SU-DHL-6 (cell line): Measurements from ENCODE around the gene UBE2R2.
"Not testable (repeated sequence)": the region's sequence is repeated elsewhere in the genome, so short reads cannot be mapped to it uniquely, and the experiment has no call there.

Experiments
- H2AFZ ChIP-seq: fragments of 200-600 bp; sonication (generic); 2 replicates; pipeline ENCODE4 v1.6.1; 2014; ENCODE audit warnings: low read depth, mild to moderate bottlenecking, moderate library complexity, mixed read lengths, antibody characterized with exemption, low read length; ENCODE audit not compliant: severe bottlenecking
- H3F3A ChIP-seq: fragments of 200-600 bp; shearing (Covaris generic); 2 replicates; pipeline ENCODE4 v1.6.0; 2016; ENCODE audit warnings: antibody characterized with exemption, mild to moderate bottlenecking; ENCODE audit not compliant: insufficient read depth
- H3K27ac ChIP-seq: fragments of 200-600 bp; sonication (generic); 2 replicates; pipeline ENCODE4 v1.5.1; 2016; ENCODE audit warnings: low read depth, mild to moderate bottlenecking, low read length, moderate library complexity, mixed read lengths
- H3K27me3 ChIP-seq: fragments of 200-600 bp; sonication (generic), shearing (Covaris generic); 2 replicates; pipeline ENCODE4 v1.6.0; 2014; ENCODE audit warnings: mild to moderate bottlenecking, low read length
- H3K36me3 ChIP-seq: fragments of 200-600 bp; sonication (generic); 2 replicates; pipeline ENCODE4 v1.6.1; 2014; ENCODE audit warnings: mild to moderate bottlenecking, low read length, mixed read lengths
- H3K4me2 ChIP-seq: fragments of 300-600, 200-600 bp; shearing (Covaris generic), sonication (generic); 2 replicates; pipeline ENCODE4 v1.6.0; 2014; ENCODE audit warnings: low read length, low read depth, mild to moderate bottlenecking; ENCODE audit not compliant: poor library complexity, severe bottlenecking
- H3K4me3 ChIP-seq: fragments of 200-600 bp; sonication (generic); 2 replicates; pipeline ENCODE4 v1.5.1; 2014; ENCODE audit warnings: antibody characterized with exemption, low read length, mild to moderate bottlenecking, mixed read lengths; ENCODE audit not compliant: insufficient read depth, poor library complexity, severe bottlenecking
- H3K79me2 ChIP-seq: fragments of 200-600 bp; sonication (generic); 2 replicates; pipeline ENCODE4 v1.6.1; 2014; ENCODE audit warnings: mild to moderate bottlenecking, low read length, moderate library complexity; ENCODE audit not compliant: insufficient read depth
- H3K9ac ChIP-seq: fragments of 200-600 bp; sonication (generic); 2 replicates; pipeline ENCODE4 v1.7.0; 2014; ENCODE audit warnings: mild to moderate bottlenecking, low read length
- H3K9me2 ChIP-seq: fragments of 200-600 bp; sonication (generic); replicated peaks from 2 replicates; pipeline ENCODE4 v1.6.1; 2014; ENCODE audit warnings: low read length; ENCODE audit not compliant: insufficient read depth
- H3K9me3 ChIP-seq: fragments of 200-600 bp; sonication (generic); 2 replicates; pipeline ENCODE4 v1.6.1; 2014; ENCODE audit warnings: low read length, mixed read lengths; ENCODE audit not compliant: insufficient read depth
- H4K20me1 ChIP-seq: fragments of 200-600 bp; sonication (generic); 2 replicates; pipeline ENCODE4 v1.6.1; 2014; ENCODE audit warnings: low read depth, mild to moderate bottlenecking, antibody characterized with exemption, low read length, moderate library complexity, mixed read lengths
- EZH2phosphoT487 ChIP-seq: fragments of 200-600 bp; sonication (generic), shearing (Covaris generic); conservative IDR thresholded peaks from 2 replicates; pipeline ENCODE4 v1.6.1; 2018; ENCODE audit warnings: mild to moderate bottlenecking, antibody characterized with exemption, low read length, moderate library complexity, mixed read lengths
- TF ChIP-seq, protein P1 (sequence below): fragments of 200-600 bp; sonication (generic); IDR thresholded peaks from one replicate; pipeline ENCODE4 v1.5.1; 2017; ENCODE audit warnings: antibody characterized with exemption, mild to moderate bottlenecking, low read length, moderate library complexity; ENCODE audit not compliant: insufficient read depth, poor library complexity, severe bottlenecking

The UBE2R2 gene

DNA sequence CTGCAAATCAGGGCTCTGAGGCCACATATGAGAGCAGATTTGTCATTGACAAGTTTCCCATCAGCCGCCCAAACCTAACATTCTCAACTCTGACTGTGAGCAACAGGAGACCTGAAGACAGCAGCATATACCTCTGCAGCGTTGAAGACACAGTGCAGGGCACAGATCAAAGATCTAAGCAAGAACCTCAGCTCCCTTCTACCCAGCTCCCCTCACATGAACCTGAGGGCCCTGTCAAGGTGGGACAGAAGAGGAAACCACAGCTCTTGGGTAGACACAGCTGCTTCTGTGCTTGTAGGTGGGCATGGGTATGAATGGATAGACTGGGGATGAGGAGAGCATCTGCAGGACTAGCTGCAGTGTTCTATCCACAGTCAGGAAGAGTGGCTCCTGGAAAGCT, 30.3 kb upstream of the UBE2R2 start:
- Histone ChIP-seq H2AFZ (no peak overlapping the region), H4K20me1 (no peaks in the 10 kb centered on the region), H3K9ac (no peak overlapping the region), H3K36me3 (no peaks in the 10 kb centered on the region), H3K27me3 (no peaks in the 10 kb centered on the region), H3F3A (0 out of 2 replicates have a peak, but pooled peaks cover 6% of the 10 kb centered on the region), H3K4me2 (no peak overlapping the region), H3K9me2 (no peaks in the 10 kb centered on the region), H3K27ac (no peak overlapping the region), H3K4me3 (no peak overlapping the region), H3K9me3 (no peaks in the 10 kb centered on the region), H3K79me2 (no peaks in the 10 kb centered on the region)
- TF ChIP-seq, protein P1, sequence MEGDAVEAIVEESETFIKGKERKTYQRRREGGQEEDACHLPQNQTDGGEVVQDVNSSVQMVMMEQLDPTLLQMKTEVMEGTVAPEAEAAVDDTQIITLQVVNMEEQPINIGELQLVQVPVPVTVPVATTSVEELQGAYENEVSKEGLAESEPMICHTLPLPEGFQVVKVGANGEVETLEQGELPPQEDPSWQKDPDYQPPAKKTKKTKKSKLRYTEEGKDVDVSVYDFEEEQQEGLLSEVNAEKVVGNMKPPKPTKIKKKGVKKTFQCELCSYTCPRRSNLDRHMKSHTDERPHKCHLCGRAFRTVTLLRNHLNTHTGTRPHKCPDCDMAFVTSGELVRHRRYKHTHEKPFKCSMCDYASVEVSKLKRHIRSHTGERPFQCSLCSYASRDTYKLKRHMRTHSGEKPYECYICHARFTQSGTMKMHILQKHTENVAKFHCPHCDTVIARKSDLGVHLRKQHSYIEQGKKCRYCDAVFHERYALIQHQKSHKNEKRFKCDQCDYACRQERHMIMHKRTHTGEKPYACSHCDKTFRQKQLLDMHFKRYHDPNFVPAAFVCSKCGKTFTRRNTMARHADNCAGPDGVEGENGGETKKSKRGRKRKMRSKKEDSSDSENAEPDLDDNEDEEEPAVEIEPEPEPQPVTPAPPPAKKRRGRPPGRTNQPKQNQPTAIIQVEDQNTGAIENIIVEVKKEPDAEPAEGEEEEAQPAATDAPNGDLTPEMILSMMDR, result no peak
- TF ChIP-seq EZH2phosphoT487, result no peak

DNA sequence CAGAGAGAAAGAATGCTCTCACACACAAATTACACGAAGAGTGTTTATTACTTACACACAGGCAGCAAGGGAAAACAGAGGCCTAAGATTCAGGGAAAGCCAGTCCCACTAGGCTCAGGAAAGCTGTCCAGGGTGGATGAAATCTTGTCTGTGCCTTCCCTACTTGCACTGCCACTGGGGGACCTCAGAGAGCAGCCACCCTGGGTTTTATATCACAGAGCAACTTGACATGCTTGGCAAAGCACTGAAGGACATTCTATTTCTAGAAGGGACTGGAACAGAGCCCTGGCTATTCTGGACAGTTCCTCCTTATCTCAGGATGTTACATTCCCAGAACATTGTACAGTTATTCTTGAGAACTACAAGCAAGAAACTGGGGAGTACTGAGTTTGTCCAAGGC, 29.1 kb upstream of the UBE2R2 start:
- 0 out of 2 replicates have a peak, but pooled peaks cover under 1% of the 10 kb centered on the region for H3F3A ChIP-seq
- no peaks in the 10 kb centered on the region for H3K9me2 ChIP-seq
- no peak overlapping the region for H3K9ac ChIP-seq
- no peaks in the 10 kb centered on the region for H3K36me3 ChIP-seq
- no peaks in the 10 kb centered on the region for H3K9me3 ChIP-seq
- no peak overlapping the region for H3K4me2 ChIP-seq
- no peak overlapping the region for H2AFZ ChIP-seq
- H3K79me2 ChIP-seq, result no peaks in the 10 kb centered on the region
- H3K4me3 ChIP-seq, result no peak overlapping the region
- H3K27me3 ChIP-seq, result no peaks in the 10 kb centered on the region
- no peaks in the 10 kb centered on the region for H4K20me1 ChIP-seq
- no peak overlapping the region for H3K27ac ChIP-seq
- no peak for TF ChIP-seq EZH2phosphoT487
- TF ChIP-seq, protein P1, result no peak

DNA sequence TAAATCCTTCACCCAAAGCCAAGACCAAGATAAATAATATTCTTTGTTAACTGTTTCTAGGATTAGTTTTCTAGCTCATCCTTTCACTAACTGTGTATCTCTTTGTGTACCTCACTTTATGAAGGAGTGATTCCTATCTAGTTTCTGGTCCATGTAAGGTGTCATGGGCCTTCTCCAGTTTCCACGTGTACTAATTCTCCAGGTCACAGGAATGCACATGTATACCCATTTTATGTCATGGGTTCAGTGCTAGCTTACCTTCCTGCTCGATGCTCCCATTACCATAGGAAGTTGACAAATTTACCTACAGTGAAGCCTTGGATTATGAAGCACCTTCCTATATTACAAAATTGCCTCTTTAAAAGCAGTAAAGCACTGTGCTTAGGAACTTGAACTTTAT, 27.5 kb upstream of the UBE2R2 start:
- H3K4me2 ChIP-seq, H3K9ac ChIP-seq, H4K20me1 ChIP-seq, H3K36me3 ChIP-seq, H3K79me2 ChIP-seq, H3K27ac ChIP-seq, H3K9me3 ChIP-seq, H2AFZ ChIP-seq, H3K9me2 ChIP-seq, H3F3A ChIP-seq, H3K27me3 ChIP-seq, H3K4me3 ChIP-seq: not testable (repeated sequence)

DNA sequence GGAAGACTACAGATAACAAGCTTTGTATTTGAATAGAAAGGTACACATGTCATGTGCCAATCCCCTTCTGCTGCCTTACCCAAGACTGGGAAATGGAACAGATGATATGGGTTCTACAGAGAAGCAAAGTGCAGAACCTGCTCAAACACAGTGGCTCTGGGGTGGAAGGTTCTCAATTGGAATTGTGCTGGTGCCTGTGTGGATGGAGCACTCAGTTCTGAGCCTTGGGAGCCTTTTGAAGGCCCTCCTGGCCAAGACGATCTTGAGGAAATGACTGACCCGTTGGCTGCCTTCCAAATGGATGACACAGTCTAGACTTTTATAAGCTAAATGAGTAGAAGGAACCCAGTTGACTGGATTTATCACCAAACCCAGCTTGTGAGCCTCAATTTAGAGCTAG, 25.8 kb upstream of the UBE2R2 start:
- H3K4me3 ChIP-seq, result no peak overlapping the region
- H3K79me2 ChIP-seq, result no peaks in the 10 kb centered on the region
- no peaks in the 10 kb centered on the region for H4K20me1 ChIP-seq
- H2AFZ ChIP-seq, result no peak overlapping the region
- no peaks in the 10 kb centered on the region for H3K36me3 ChIP-seq
- no peak overlapping the region for H3K9ac ChIP-seq
- no peak overlapping the region for H3K27ac ChIP-seq
- H3K27me3 ChIP-seq, result no peaks in the 10 kb centered on the region
- H3K9me3 ChIP-seq, result no peaks in the 10 kb centered on the region
- TF ChIP-seq EZH2phosphoT487, result no peak
- TF ChIP-seq, protein P1, result no peak
- H3K9me2 ChIP-seq, result no peaks in the 10 kb centered on the region
- no peaks in the 10 kb centered on the region for H3F3A ChIP-seq
- H3K4me2 ChIP-seq, result no peak overlapping the region

DNA sequence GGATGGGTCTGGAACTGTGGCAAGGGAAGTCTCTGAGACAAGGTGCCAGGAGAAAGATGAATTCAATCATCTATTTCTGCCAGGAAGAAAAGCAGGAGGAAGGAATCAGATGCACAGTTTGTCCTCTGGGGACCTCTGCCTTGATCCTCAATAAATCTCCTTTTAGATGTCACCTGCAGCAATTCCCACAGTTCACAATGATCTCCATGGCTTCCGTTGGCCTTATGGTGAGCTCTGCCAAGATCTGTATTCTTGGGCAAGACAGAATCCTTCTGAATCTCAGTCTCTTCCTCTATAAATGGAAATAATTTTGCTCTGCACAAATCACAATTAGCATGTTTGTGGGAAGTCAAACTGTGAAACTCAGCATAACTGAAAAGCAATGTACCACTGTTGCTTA, 23.5 kb upstream of the UBE2R2 start:
- H3K4me3 ChIP-seq, result not testable (repeated sequence)

More for the DNA sequence above, 23.5 kb upstream of the UBE2R2 start:
- not testable (repeated sequence) for H2AFZ ChIP-seq, H3K36me3 ChIP-seq, H3K4me2 ChIP-seq, H3F3A ChIP-seq, H3K9ac ChIP-seq, H3K27me3 ChIP-seq, H3K9me3 ChIP-seq, H4K20me1 ChIP-seq, H3K27ac ChIP-seq, H3K9me2 ChIP-seq, H3K79me2 ChIP-seq
